Forelimb muscle (tissue), 1 donor: ENCODE results near the gene TFCP2L1. TPM values are rescaled to one million over a fixed set of nuclear protein-coding genes. Genes with fewer than 3 reads are reported as not detected.
"Not testable (repeated sequence)": the region's sequence is repeated elsewhere in the genome, so short reads cannot be mapped to it uniquely, and the experiment has no call there.

Experiments
- DNase-seq: peaks from one replicate; pipeline ENCODE4 v3.0.0-alpha.2; 2013; ENCODE audit warnings: low read depth
- polyA plus RNA-seq: library from polyadenylated mRNA; unstranded; fragments of 120-200 nt; gene quantifications from one replicate; pipeline ENCODE4 v1.2.1, GENCODE V29; 2013; ENCODE audit not compliant: insufficient read length

TFCP2L1 gene, protein sequence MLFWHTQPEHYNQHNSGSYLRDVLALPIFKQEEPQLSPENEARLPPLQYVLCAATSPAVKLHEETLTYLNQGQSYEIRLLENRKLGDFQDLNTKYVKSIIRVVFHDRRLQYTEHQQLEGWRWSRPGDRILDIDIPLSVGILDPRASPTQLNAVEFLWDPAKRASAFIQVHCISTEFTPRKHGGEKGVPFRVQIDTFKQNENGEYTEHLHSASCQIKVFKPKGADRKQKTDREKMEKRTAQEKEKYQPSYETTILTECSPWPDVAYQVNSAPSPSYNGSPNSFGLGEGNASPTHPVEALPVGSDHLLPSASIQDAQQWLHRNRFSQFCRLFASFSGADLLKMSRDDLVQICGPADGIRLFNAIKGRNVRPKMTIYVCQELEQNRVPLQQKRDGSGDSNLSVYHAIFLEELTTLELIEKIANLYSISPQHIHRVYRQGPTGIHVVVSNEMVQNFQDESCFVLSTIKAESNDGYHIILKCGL
- 0.09 TPM for polyA plus RNA-seq

DNA sequence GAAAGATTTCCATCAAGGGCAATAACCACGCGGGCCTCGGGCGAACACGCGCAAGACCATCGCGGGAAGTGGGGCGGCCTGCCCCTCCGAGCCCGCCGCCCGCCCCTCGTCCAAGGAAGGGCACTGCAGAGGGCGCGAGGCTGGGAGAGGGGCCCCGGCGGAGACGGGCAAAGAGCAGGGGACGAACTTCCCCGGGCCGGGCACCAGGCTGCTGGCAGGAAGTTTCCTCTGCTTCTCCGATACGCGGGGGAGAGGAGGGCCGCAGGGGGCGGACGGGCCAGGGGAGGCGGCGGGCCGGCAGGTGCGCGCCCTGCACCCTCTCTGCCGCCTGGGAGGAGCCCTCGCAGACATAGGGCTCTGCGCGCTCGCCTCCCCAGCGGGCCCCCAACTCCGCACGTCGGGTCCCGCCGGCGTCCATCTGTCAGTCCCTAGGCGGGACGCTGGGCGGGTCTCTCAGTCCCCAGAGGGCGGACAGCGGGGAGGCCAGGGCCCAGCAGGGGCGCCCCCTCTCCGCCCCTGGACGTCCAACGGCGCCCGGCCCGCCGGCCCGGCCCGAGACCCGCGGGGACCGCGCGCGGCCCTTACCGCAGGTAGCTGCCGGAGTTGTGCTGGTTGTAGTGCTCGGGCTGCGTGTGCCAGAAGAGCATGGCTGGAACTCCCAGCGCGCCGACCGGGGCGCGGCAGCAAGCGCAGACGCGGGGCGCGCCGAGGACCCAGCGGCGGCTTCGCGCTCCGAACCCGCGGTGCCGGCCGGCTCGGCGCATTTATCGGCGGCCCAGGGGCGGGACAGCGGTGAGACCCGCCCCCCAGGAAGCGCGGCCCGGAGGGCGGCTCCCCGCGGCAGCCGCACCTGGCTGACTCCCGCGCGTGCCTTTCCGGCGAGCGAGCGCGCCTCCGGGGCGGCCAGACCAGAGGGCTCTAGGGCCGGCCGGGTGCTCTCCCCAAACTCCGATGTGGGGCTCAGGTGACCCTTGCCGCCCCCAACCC is at the start of gene TFCP2L1:
TSS of gene TFCP2L1 (minus strand) at position 740 of the 987 bp plus-strand sequence. CDS start at position 647, 93 bp downstream.
- DNase-seq, result no peak

DNA sequence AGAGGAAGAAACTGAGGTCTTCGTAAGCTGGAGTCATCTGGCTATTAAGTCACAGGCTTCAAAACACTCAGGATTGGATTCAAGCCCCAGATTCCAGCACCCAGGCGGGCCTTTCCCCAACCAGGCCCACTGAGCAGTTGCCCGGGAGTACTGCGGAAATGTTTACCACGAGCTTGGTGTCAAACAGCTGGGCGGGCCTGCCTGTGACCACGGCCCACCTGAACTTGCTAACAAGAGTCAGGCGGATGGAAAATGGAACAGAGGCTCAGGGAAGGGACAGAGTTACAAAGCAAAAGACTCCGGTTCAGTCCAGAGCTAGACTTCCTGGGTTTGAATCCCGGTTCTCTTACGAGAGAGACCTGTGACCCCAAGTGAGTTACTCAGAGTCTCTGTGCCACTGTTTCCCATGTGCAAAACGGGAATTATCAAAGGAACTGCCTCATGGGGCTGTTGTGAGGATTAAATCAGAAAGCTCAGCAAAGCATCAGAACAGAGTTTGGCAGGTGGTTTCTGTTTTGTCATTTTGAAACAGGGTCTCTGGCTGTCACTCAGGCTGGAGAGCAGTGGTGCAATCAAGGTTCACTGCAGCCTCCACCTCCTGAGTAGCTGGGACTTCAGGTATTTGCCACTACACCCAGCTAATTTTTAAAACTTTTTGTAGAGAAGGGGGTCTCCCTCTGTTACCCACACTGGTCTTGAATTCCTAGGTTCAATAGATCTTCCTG is 49.0 kb upstream of the TFCP2L1 start:
- DNase-seq, result no peak

DNA sequence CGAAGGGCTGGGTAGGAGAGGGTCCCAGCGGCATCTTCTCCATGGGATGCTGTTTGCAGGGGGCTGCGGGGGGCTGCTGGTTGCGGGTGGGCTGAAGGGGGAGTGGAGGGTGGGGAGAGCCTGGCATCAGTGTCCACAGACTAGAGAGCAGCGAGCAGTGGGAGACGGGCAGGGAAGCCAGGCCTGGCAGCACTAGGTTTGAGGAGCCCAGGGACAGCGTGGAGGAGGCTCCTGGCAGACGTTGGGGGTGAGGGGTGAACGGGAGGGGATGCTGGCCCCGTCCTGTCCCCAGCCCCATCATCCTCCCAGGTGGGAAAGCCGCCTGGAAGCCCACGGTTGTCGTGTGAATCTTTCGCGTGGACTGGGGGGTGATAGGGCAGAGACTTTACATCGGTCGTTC is 48.2 kb upstream of the TFCP2L1 start:
- DNase-seq, result no peak

DNA sequence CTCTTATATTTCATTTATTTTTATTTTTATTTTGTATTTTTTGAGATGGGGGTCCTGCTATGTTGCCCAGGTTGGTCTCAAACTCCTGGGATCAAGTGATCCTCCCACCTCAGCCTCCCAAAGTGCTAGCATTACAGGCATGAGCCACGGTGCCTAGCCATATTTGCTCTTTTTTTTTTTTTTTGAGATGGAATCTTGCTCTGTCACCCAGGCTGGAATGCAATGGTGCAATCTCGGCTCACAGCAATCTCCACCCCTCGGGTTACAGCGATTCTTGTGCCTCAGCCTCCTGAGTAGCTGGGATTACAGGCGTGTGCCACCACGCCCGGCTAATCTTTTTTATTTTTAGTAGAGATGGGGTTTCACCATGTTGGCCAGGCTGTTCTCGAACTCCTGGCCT is 46.3 kb upstream of the TFCP2L1 start:
- DNase-seq, result not testable (repeated sequence)

DNA sequence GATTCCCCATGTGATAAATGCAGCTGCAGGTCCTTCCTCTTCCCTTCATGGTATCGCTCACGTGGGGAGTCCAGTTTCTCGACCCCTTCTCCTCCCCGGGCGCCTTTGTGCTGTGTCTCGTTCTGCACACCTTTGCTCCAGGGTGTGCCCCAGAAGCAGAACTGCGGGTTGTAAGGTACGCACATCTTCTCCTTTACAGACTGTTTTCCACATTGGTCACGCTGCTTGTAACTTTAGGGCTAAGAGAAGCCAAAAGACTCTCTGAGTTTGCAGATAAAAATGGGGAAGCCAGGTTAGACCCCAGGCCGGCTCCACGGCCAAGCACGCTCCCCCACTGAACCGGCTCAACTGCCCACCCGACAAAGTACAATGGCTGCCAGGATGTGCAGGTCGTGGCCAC is 45.9 kb upstream of the TFCP2L1 start:
- DNase-seq, result no peak

DNA sequence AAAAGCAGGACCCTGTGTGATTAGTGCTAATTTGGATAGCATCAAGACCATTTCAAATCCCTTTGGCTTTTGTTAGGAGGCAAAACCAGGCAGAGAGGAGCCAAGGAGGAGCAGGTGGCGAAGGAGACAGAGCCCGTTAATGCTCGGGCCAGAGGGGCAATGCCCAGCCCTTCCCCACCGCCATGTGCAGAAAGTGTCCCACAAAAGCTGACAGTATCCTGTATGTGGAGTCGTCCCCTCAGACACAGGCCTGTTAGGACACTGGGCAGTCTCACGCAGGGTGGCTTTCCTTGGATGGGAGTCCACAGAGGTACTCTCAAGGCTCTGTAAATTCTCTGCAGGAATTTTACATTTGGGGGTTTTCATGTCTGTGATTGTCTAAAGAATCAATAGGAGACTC is 44.8 kb upstream of the TFCP2L1 start:
- DNase-seq, result no peak

DNA sequence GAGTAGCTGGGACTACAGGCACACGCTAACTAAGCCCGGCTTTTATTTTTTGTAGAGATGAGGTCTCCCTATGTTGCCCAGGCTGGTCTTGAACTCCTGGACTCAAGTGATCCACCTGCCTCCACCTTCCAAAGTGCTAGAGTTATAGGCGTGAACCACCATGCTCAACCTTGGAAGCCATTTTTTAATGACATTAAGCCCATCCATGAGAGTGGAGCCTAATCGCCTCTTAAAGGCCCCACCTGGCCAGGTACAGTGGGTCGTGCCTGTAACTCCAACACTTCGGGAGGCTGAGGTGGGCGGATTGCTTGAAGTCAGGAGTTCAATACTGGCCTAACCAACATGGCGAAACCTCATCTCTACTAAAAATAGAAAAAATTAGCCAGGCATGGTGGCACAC is 41.6 kb upstream of the TFCP2L1 start:
- no peak for DNase-seq

DNA sequence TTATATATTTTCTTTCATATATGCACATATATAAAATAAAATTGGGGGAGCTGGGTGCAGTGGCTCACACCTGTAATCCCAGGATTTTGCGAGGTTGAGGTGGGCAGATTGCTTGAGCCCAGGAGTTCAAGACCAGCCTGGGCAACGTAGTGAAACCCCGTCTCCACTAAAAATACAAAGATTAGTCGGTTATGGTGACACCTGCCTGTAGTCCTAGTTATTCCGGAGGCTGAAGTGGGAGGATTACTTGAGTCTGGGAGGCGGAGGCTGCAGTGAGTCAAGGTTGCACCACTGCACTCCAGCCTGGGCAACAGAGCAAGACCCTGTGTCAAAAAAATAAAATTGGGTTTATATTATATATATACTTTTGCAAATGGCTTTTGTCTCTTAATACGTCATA is 39.6 kb upstream of the TFCP2L1 start:
- DNase-seq, result no peak

DNA sequence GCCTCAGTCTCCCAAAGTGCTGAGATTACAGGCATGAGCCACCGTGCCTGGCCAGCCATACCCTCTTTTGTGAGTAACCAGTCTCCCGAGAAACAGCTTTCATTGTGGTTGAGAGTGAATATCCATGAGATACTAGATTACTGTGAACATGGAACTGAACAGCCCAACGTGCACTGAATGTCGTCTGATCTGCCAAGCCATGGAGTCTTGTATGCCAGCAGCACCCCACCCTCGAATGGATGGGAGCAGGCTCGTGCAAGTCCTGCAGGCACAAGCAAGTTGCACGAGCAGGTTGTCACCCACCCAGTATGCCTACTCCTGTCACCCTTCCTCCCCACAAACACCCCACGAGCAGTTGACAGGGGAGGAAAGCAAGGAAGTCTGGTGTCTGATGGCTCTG is 36.5 kb upstream of the TFCP2L1 start:
- no peak for DNase-seq

DNA sequence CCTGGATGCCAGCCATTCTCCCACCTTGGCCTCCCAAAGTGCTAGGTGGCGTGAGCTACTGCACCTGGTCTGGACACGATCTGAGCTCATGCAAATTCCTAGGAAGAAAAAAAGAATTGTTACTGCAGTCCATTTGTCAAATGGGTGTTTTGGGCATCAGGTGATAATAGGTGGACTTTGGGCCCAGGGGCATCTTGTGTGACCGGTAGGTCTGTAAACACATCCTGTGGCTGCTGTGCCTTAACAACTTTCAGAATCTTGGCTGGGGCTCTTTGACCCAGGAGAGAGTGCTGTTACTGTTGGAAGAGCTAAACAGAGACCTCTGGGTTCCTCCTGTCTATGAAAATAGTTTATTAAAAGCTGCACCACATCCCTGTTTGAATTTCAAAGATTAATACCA is 34.9 kb upstream of the TFCP2L1 start:
- no peak for DNase-seq

DNA sequence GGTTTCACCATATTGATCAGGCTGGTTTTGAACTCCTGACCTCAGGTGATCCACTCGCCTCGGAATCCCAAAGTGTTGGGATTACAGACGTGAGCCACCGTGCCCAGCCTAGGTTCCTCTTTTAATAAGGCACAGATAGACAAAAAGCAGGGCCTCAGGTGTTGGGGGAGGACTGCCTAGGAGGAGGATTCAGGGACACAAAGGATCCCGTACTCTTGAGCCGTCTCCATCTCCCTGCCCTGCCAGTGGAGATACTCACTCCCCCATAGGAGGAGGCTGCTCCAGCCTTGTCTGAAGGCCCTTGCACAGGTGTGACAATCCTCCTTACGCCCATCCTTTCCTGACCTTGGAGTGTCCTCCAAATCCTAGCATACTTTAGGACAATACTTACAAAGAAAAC is 32.0 kb upstream of the TFCP2L1 start:
- DNase-seq, result no peak

DNA sequence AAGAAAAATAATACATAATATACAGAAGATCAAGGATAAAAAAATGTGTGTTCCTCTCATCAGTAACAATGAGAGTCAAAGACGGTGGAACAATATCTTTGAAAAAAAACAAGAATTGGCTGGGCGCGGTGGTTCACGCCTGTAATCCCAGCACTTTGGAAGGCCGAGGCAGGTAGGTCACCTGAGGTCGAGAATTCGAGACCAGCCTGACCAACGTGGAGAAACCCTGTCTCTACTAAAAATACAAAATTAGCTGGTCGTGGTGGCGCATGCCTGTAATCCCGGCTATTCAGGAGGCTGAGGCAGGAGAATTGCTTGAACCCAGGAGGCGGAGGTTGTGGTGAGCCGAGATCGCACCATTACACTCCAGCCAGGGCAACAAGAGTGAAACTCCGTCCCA is 28.7 kb upstream of the TFCP2L1 start:
- DNase-seq, result not testable (repeated sequence)

DNA sequence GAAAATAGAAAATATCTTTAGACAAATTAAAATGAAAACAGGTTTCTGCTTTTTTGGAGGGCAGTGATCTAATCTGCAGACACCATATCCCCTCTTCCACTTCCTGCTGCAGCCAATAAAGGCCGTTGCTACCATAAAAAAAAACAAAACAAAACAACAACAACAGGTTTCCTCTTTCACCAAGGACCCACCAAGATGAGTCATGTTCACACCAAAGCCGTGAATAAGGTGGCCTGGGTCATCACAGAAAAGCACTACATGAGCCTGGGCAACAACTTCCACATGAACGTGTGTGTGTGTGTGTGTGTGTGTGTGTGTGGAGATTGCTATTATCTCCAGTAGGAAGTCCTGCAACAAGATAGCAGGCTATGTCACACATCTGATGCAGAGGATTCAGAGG is 24.8 kb upstream of the TFCP2L1 start:
- no peak for DNase-seq

DNA sequence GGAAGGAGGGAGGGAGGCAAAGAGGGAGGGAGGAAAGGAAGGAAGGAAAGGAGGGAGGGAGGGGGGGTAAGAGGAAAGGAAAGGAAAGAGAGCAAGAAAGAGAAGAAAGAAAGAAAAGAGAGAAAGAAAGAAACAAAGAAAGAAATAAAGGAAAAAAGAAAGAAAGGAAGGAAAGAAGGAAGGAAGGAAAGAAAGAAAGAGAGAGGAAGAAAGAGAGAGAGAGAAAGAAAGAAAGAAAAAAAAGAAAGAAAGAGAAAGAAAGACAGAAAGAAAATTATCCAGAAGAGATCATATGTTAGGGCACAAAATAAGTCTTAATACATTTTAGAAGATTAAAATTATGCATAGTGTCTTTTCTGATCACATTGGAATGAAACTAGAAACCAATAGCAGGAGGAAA is 24.3 kb upstream of the TFCP2L1 start:
- DNase-seq, result no peak

DNA sequence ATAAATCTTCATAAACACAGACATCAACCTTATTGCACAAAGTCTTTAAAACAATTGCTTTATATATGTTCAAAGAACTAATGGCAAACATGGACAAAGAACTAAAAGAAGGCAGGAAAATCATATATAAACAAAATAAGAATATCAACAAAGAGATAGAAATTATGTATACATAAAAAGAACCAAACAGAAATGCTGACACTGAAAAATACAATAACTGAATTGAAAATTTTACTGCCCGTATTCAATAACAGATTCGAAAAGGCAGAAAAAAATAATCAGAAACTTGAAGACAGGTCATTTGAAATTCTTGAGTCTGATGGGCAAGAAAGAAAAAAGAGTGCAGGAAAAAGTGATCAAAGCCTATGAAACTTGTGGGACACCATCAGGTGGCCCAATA is 22.0 kb upstream of the TFCP2L1 start:
- DNase-seq, result no peak

DNA sequence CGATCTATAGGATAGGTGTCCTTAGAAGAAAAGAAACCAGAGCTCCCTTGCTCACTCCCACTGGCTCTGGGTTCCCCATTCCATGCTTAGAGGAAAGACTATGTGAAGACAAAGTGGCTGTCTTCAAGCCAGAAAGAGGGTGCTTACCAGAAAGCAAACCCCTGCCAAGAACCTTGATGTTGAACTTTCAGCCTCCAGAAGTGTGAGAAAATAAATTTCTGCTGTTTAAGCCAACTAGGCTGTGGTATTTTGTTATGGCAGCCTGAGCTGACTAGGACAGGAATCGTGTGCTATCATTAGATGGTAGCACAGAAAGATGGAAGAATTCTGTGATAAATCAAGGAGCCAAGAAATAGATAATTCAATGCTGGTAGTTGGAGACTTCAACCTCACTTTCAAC is 19.9 kb upstream of the TFCP2L1 start:
- no peak for DNase-seq

DNA sequence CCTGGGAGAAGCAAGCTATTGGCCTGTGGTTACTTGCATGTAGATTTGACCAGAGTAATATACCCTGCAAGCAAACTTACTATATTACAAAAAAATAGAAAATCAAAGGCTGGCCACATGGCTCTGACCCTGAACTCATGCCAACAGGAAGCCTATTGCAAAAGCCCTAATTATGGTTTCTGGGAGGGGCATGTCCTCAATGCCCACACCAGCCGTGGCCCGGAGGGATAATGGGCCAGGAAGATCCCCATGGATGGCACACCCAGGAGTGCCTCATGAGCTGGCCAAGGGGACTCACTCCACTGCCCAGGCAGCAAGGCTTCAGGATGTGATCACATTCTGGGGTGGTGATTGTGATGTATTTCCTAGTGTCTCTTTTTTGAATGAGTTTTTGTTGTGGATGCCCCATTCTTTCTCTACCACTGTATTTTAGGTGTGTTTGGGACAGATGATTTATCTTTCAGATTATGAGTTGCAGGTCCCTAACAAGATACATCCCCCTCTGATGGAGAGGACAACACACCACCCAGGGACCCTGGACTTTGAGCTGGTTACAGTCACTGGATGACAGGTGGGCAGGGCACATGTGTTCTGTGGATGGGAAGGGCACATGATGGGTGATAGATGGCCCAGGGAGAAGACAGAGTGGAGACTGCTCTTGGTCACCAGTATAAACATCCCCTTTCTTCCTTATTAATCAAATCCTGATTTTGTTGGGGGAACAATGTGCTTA is 18.7 kb upstream of the TFCP2L1 start:
- no peak for DNase-seq

DNA sequence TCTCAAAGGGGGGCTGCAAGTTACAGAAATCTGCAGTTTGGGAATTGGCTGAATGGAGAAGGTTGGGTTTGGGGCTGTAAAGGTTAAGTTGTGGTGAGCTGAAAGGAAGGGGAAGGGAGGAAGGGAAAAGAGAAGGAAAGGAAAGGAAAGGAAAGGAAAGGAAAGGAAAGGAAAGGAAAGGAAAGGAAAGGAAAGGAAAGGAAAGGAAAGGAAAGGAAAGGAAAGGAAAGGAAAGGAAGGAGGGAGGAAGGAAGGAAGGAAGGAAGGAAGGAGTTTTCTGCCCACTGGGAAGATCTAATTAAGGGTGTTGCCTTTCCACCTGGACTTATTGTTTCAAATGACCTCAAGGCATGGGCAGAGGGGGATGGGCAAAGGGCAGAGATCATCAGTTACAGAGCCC is 16.2 kb upstream of the TFCP2L1 start:
- not testable (repeated sequence) for DNase-seq

DNA sequence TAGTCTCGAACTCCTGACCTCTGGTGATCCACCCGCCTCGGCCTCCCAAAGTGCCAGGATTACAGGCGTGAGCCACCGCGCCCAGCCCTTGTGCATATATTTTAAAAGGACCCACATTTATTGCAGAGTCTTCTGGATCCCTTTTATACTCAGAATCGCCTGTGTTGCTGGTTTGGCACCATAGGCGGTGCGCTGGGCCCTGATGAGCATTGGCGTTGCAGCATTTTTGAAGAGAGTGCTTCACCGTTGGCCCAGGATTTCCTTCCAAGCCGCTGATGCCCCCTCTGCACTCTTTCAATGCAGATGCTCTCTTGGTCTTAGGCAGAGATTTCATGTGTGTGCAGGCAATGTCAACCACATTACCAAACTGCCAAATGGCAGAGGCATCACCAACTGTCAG is 13.5 kb upstream of the TFCP2L1 start:
- no peak for DNase-seq

DNA sequence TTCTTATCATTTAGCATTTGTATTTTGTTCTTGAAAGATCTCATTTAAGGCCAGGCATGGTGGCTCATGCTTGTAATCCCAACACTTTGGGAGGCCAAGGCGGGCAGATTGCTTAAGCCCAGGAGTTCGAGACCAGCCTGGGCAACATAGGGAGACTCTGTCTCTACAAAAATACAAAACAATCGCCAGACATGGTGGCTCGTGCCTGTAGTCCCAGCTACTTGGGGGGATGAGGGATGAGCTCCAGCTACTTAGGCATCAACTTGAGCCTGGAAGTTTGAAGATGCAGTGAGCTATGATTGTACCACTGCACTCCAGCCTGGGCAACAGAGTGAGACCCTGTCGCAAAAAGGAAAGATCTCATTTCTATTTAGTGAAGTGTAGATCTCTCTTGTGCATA is 12.9 kb upstream of the TFCP2L1 start:
- DNase-seq, result not testable (repeated sequence)

DNA sequence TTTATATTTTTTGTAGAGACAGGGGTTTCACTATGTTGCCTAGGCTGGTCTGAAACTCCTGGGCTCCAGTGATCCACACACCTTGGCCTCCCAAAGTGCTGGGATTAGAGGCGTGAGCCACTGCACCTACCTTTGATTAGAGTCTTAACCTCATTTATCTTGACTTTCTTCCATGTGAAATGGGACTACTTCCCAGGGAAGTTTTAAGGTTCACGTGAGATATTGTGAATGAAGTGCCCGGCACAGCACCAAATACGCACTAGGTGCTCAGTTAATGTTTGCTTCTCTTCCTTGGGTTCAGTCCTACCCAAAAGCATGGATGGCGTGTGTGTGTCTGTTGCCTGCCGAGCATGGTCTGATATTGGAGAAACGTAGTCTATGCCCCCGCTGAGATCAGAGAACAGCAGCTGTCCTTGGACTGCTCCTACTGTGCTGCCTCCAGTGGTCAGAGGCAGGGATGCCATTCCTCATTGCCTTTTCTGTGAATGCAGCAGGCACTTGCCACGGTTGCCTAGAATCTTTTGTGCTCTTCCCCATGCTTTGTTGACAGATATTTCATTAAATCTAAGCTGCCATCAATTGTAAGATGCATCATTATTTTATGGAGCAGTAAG is 12.3 kb upstream of the TFCP2L1 start:
- no peak for DNase-seq
